HEK293 (cell line): ENCODE data around the gene STING1.
A peak's percentile ranks its signal among the peaks of the same experiment; 100 is the strongest.

ENCODE experiments used
- AEBP2 ChIP-seq: fragments of 450-650 bp; formaldehyde crosslinking; IDR thresholded peaks from 2 replicates; pipeline ENCODE4 v1.5.1; 2016; ENCODE audit warnings: missing biosample characterization, missing genetic modification characterization, borderline replicate concordance
- BCL11A ChIP-seq: fragments of 450-650 bp; formaldehyde crosslinking; IDR thresholded peaks from 2 replicates; pipeline ENCODE4 v1.5.1; 2016; ENCODE audit warnings: low read depth, missing biosample characterization, missing genetic modification characterization
- GLIS1 ChIP-seq: fragments of 450-650 bp; formaldehyde crosslinking; IDR thresholded peaks from 2 replicates; pipeline ENCODE4 v1.5.1; 2016; ENCODE audit warnings: missing biosample characterization, missing genetic modification characterization
- IKZF3 ChIP-seq: fragments of 450-650 bp; IDR thresholded peaks from 2 replicates; pipeline ENCODE4 v1.5.0; 2018; ENCODE audit warnings: missing biosample characterization, mild to moderate bottlenecking, missing genetic modification characterization, moderate library complexity
- KLF7 ChIP-seq: fragments of 450-650 bp; formaldehyde crosslinking; IDR thresholded peaks from 2 replicates; pipeline ENCODE4 v1.5.1; 2016; ENCODE audit warnings: missing biosample characterization, missing genetic modification characterization, borderline replicate concordance
- KLF8 ChIP-seq: fragments of 450-650 bp; formaldehyde crosslinking; IDR thresholded peaks from 2 replicates; pipeline ENCODE4 v1.5.1; 2016; ENCODE audit warnings: missing biosample characterization, missing genetic modification characterization
- OVOL3 ChIP-seq: fragments of 450-650 bp; formaldehyde crosslinking; IDR thresholded peaks from 2 replicates; pipeline ENCODE4 v1.5.1; 2016; ENCODE audit warnings: missing biosample characterization, missing genetic modification characterization
- SP7 ChIP-seq: fragments of 450-650 bp; formaldehyde crosslinking; IDR thresholded peaks from 2 replicates; pipeline ENCODE4 v1.5.1; 2016; ENCODE audit warnings: missing biosample characterization, missing genetic modification characterization
- WT1 ChIP-seq: fragments of 450-650 bp; formaldehyde crosslinking; IDR thresholded peaks from 2 replicates; pipeline ENCODE4 v1.5.1; 2016; ENCODE audit warnings: missing biosample characterization, missing genetic modification characterization
- ZBTB21 ChIP-seq: fragments of 450-650 bp; formaldehyde crosslinking; IDR thresholded peaks from 2 replicates; pipeline ENCODE4 v1.5.1; 2017; ENCODE audit warnings: missing biosample characterization, missing genetic modification characterization
- ZBTB26 ChIP-seq: fragments of 450-650 bp; formaldehyde crosslinking; optimal IDR thresholded peaks from 2 replicates; pipeline ENCODE3; 2016; ENCODE audit warnings: missing biosample characterization, mild to moderate bottlenecking, missing genetic modification characterization
- ZBTB8A ChIP-seq: fragments of 450-650 bp; formaldehyde crosslinking; IDR thresholded peaks from 2 replicates; pipeline ENCODE4 v1.5.1; 2016; ENCODE audit warnings: missing biosample characterization, missing genetic modification characterization
- ZFHX2 ChIP-seq: fragments of 450-650 bp; formaldehyde crosslinking; conservative IDR thresholded peaks from 2 replicates; pipeline ENCODE4 v1.5.1; 2016; ENCODE audit warnings: missing biosample characterization, missing genetic modification characterization
- ZFP69B ChIP-seq: fragments of 450-650 bp; formaldehyde crosslinking; IDR thresholded peaks from 2 replicates; pipeline ENCODE4 v1.5.1; 2016; ENCODE audit warnings: missing biosample characterization, missing genetic modification characterization
- ZNF114 ChIP-seq: fragments of 450-650 bp; formaldehyde crosslinking; IDR thresholded peaks from 2 replicates; pipeline ENCODE4 v1.5.0; 2017; ENCODE audit warnings: missing biosample characterization, missing genetic modification characterization
- ZNF266 ChIP-seq: fragments of 450-650 bp; formaldehyde crosslinking; IDR thresholded peaks from 2 replicates; pipeline ENCODE4 v1.5.1; 2016; ENCODE audit warnings: missing biosample characterization, missing genetic modification characterization, low read depth
- ZNF292 ChIP-seq: fragments of 450-650 bp; formaldehyde crosslinking; IDR thresholded peaks from 2 replicates; pipeline ENCODE4 v1.5.1; 2016; ENCODE audit warnings: low read depth, missing biosample characterization, missing genetic modification characterization, borderline replicate concordance
- ZNF362 ChIP-seq: fragments of 450-650 bp; formaldehyde crosslinking; IDR thresholded peaks from 2 replicates; pipeline ENCODE4 v1.5.1; 2016; ENCODE audit warnings: missing biosample characterization, missing genetic modification characterization
- ZNF394 ChIP-seq: fragments of 450-650 bp; formaldehyde crosslinking; IDR thresholded peaks from 2 replicates; pipeline ENCODE4 v1.5.1; 2016; ENCODE audit warnings: missing biosample characterization, missing genetic modification characterization, mild to moderate bottlenecking, moderate library complexity, borderline replicate concordance
- ZNF514 ChIP-seq: fragments of 450-650 bp; formaldehyde crosslinking; IDR thresholded peaks from 2 replicates; pipeline ENCODE4 v1.5.1; 2016; ENCODE audit warnings: missing biosample characterization, missing genetic modification characterization
- ZNF544 ChIP-seq: fragments of 450-650 bp; formaldehyde crosslinking; IDR thresholded peaks from 2 replicates; pipeline ENCODE4 v1.5.0; 2017; ENCODE audit warnings: missing biosample characterization, missing genetic modification characterization
- ZNF585B ChIP-seq: fragments of 450-650 bp; formaldehyde crosslinking; IDR thresholded peaks from 2 replicates; pipeline ENCODE4 v1.5.1; 2016; ENCODE audit warnings: missing biosample characterization, missing genetic modification characterization
- ZNF670 ChIP-seq: fragments of 450-650 bp; formaldehyde crosslinking; IDR thresholded peaks from 2 replicates; pipeline ENCODE4 v1.5.1; 2016; ENCODE audit warnings: missing biosample characterization, missing genetic modification characterization, low read depth
- ZNF677 ChIP-seq: fragments of 450-650 bp; IDR thresholded peaks from 2 replicates; pipeline ENCODE4 v1.5.0; 2018; ENCODE audit warnings: missing biosample characterization, mild to moderate bottlenecking, missing genetic modification characterization, moderate library complexity
- ZNF843 ChIP-seq: fragments of 450-650 bp; formaldehyde crosslinking; IDR thresholded peaks from 2 replicates; pipeline ENCODE4 v1.5.1; 2016; ENCODE audit warnings: missing biosample characterization, missing genetic modification characterization
- TF ChIP-seq, protein P1 (sequence below): fragments of 450-650 bp; formaldehyde crosslinking; IDR thresholded peaks from 2 replicates; pipeline ENCODE4 v1.5.1; 2017; ENCODE audit warnings: missing biosample characterization, missing genetic modification characterization
- TF ChIP-seq, protein P2 (sequence below): fragments of 450-650 bp; formaldehyde crosslinking; IDR thresholded peaks from 2 replicates; pipeline ENCODE4 v1.5.1; 2016; ENCODE audit warnings: missing biosample characterization, missing genetic modification characterization

STING1 gene

GRCh38 chr5:139453683-139454567 is 28.6 kb downstream of the STING1 start (continued):
- TF ChIP-seq ZFHX2 = peak; percentile 100
- no peak for TF ChIP-seq ZNF292 (tag by site-specific recombination)
- no peak for TF ChIP-seq ZNF394 (tag by site-specific recombination)
- TF ChIP-seq ZNF362 (tag by site-specific recombination) = no peak
- 0 out of 2 replicates have a peak, but pooled peaks have one; percentile 45 for TF ChIP-seq ZNF670 (tag by site-specific recombination)
- 0 out of 2 replicates have a peak, but pooled peaks have one; percentile 37 for TF ChIP-seq ZNF514 (tag by site-specific recombination)
- TF ChIP-seq, protein P1, sequence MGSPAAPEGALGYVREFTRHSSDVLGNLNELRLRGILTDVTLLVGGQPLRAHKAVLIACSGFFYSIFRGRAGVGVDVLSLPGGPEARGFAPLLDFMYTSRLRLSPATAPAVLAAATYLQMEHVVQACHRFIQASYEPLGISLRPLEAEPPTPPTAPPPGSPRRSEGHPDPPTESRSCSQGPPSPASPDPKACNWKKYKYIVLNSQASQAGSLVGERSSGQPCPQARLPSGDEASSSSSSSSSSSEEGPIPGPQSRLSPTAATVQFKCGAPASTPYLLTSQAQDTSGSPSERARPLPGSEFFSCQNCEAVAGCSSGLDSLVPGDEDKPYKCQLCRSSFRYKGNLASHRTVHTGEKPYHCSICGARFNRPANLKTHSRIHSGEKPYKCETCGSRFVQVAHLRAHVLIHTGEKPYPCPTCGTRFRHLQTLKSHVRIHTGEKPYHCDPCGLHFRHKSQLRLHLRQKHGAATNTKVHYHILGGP (tag by site-specific recombination) = no peak; the same call in none of the 2 replicates
- TF ChIP-seq OVOL3 (tag by site-specific recombination) = no peak; the same call in 1 of the 2 replicates
- TF ChIP-seq KLF7 (tag by site-specific recombination) = no peak
- no peak for TF ChIP-seq ZFP69B
- TF ChIP-seq ZBTB8A (tag by site-specific recombination) = no peak
- TF ChIP-seq ZNF544 (tag by site-specific recombination) = no peak; the same call in 1 of the 2 replicates
- TF ChIP-seq GLIS1 (tag by site-specific recombination) = no peak
- TF ChIP-seq ZNF266 = peak; percentile 5; the same call in 1 of the 2 replicates
- no peak for TF ChIP-seq ZNF677
- TF ChIP-seq ZNF843 (tag by site-specific recombination) = no peak
- TF ChIP-seq IKZF3 = no peak
- TF ChIP-seq, protein P2, sequence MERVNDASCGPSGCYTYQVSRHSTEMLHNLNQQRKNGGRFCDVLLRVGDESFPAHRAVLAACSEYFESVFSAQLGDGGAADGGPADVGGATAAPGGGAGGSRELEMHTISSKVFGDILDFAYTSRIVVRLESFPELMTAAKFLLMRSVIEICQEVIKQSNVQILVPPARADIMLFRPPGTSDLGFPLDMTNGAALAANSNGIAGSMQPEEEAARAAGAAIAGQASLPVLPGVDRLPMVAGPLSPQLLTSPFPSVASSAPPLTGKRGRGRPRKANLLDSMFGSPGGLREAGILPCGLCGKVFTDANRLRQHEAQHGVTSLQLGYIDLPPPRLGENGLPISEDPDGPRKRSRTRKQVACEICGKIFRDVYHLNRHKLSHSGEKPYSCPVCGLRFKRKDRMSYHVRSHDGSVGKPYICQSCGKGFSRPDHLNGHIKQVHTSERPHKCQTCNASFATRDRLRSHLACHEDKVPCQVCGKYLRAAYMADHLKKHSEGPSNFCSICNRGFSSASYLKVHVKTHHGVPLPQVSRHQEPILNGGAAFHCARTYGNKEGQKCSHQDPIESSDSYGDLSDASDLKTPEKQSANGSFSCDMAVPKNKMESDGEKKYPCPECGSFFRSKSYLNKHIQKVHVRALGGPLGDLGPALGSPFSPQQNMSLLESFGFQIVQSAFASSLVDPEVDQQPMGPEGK (tag by site-specific recombination) = peak; percentile 14; the same call in 1 of the 2 replicates
- peak; percentile 58 for TF ChIP-seq KLF8
- 0 out of 2 replicates have a peak, but pooled peaks have one; percentile 22 for TF ChIP-seq ZBTB21
- no peak for TF ChIP-seq ZBTB26 (tag by site-specific recombination)
- no peak for TF ChIP-seq SP7 (tag by site-specific recombination)
- no peak for TF ChIP-seq ZNF585B (tag by site-specific recombination)
- no peak for TF ChIP-seq BCL11A (tag by site-specific recombination)
- no peak for TF ChIP-seq ZNF114 (tag by site-specific recombination)
- TF ChIP-seq WT1 = peak; percentile 25; the same call in 1 of the 2 replicates
- TF ChIP-seq AEBP2 = no peak; the same call in 1 of the 2 replicates
